C4-2B (cell line): ENCODE data around the gene DDIT3.

ENCODE experiments used
- ZFX ChIP-seq: fragments of 450-650 bp; IDR thresholded peaks from 2 replicates; pipeline ENCODE4 v1.6.1; 2017
- TF ChIP-seq, protein P1 (sequence below): fragments of 450-650 bp; conservative IDR thresholded peaks from 2 replicates; pipeline ENCODE4 v1.5.1; 2017; ENCODE audit warnings: mild to moderate bottlenecking

- TF ChIP-seq, protein P1, sequence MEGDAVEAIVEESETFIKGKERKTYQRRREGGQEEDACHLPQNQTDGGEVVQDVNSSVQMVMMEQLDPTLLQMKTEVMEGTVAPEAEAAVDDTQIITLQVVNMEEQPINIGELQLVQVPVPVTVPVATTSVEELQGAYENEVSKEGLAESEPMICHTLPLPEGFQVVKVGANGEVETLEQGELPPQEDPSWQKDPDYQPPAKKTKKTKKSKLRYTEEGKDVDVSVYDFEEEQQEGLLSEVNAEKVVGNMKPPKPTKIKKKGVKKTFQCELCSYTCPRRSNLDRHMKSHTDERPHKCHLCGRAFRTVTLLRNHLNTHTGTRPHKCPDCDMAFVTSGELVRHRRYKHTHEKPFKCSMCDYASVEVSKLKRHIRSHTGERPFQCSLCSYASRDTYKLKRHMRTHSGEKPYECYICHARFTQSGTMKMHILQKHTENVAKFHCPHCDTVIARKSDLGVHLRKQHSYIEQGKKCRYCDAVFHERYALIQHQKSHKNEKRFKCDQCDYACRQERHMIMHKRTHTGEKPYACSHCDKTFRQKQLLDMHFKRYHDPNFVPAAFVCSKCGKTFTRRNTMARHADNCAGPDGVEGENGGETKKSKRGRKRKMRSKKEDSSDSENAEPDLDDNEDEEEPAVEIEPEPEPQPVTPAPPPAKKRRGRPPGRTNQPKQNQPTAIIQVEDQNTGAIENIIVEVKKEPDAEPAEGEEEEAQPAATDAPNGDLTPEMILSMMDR: no peak
- no peak for TF ChIP-seq ZFX
These were observed 15.7 kb upstream of the DDIT3 start for GRCh38 chr12:57535764-57536596.
